ENCODE measurements around the gene CYP4F22.

CYP4F22 gene

GRCh38 chr19:15577184-15577771, 69.0 kb downstream of the CYP4F22 start:
- H3F3A ChIP-seq (ENCODE audit: insufficient read depth, low read length): no peaks in the 10 kb centered on the region
- TF ChIP-seq CTCF (IDR thresholded peaks at IDR 0.05; ENCODE audit: low read length) (no peak), EZH2 (IDR thresholded peaks at IDR 0.05; ENCODE audit: borderline replicate concordance, low read length) (no peak)

GRCh38 chr19:15583346-15583745, 75.0 kb downstream of the CYP4F22 start:
- Histone ChIP-seq H3K27ac (ENCODE audit: low read depth, low read length, poor library complexity, severe bottlenecking) (no peak overlapping the region), H3K36me3 (ENCODE audit: insufficient read depth, low read length) (no peaks in the 10 kb centered on the region), H3K4me2 (ENCODE audit: low read length) (no peak overlapping the region), H3F3A (ENCODE audit: insufficient read depth, low read length) (no peaks in the 10 kb centered on the region), H2AFZ (ENCODE audit: low read length) (no peak overlapping the region), H3K4me1 (ENCODE audit: insufficient read depth, low read length, severe bottlenecking) (no peaks in the 10 kb centered on the region), H4K20me1 (ENCODE audit: insufficient read depth, low read length) (no peaks in the 10 kb centered on the region), H3K79me2 (ENCODE audit: insufficient read depth, low read length) (no peaks in the 10 kb centered on the region), H3K4me3 (ENCODE audit: low read depth, low read length, poor library complexity, severe bottlenecking) (no peak overlapping the region), H3K9me3 (ENCODE audit: low read length) (no peaks in the 10 kb centered on the region), H3K9me2 (ENCODE audit: low read depth, low read length) (no peaks in the 10 kb centered on the region), H3K9ac (ENCODE audit: low read length) (no peak overlapping the region), H3K27me3 (ENCODE audit: insufficient read depth, low read length) (no peaks in the 10 kb centered on the region)
- TF ChIP-seq CTCF (IDR thresholded peaks at IDR 0.05; ENCODE audit: low read length) (no peak), EZH2 (IDR thresholded peaks at IDR 0.05; ENCODE audit: borderline replicate concordance, low read length) (no peak)

More at GRCh38 chr19:15577184-15577771, 69.0 kb downstream of the CYP4F22 start:
- no peaks in the 10 kb centered on the region for H3K27me3 ChIP-seq (ENCODE audit: insufficient read depth, low read length)
- no peaks in the 10 kb centered on the region for H3K9me2 ChIP-seq (ENCODE audit: low read depth, low read length)
- H3K4me3 ChIP-seq (ENCODE audit: low read depth, low read length, poor library complexity, severe bottlenecking): no peak overlapping the region
- no peaks in the 10 kb centered on the region for H3K36me3 ChIP-seq (ENCODE audit: insufficient read depth, low read length)
- no peaks in the 10 kb centered on the region for H4K20me1 ChIP-seq (ENCODE audit: insufficient read depth, low read length)
- H3K9me3 ChIP-seq (ENCODE audit: low read length): no peaks in the 10 kb centered on the region
- H3K79me2 ChIP-seq (ENCODE audit: insufficient read depth, low read length): no peaks in the 10 kb centered on the region
- H3K4me2 ChIP-seq (ENCODE audit: low read length): no peak overlapping the region
- no peak overlapping the region for H3K9ac ChIP-seq (ENCODE audit: low read length)
- no peaks in the 10 kb centered on the region for H3K4me1 ChIP-seq (ENCODE audit: insufficient read depth, low read length, severe bottlenecking)
- H3K27ac ChIP-seq (ENCODE audit: low read depth, low read length, poor library complexity, severe bottlenecking): no peak overlapping the region
- H2AFZ ChIP-seq (ENCODE audit: low read length): no peak overlapping the region

GRCh38 chr19:15584095-15584494, 75.8 kb downstream of the CYP4F22 start:
- Histone ChIP-seq H3K4me3 (ENCODE audit: low read depth, low read length, poor library complexity, severe bottlenecking) (no peak overlapping the region), H3K4me2 (ENCODE audit: low read length) (no peak overlapping the region), H3K9me2 (ENCODE audit: low read depth, low read length) (no peaks in the 10 kb centered on the region), H3K36me3 (ENCODE audit: insufficient read depth, low read length) (no peaks in the 10 kb centered on the region), H3K9ac (ENCODE audit: low read length) (no peak overlapping the region), H3K9me3 (ENCODE audit: low read length) (no peaks in the 10 kb centered on the region), H2AFZ (ENCODE audit: low read length) (no peak overlapping the region), H3K4me1 (ENCODE audit: insufficient read depth, low read length, severe bottlenecking) (no peaks in the 10 kb centered on the region), H3K27ac (ENCODE audit: low read depth, low read length, poor library complexity, severe bottlenecking) (no peak overlapping the region), H3K79me2 (ENCODE audit: insufficient read depth, low read length) (no peaks in the 10 kb centered on the region), H3F3A (ENCODE audit: insufficient read depth, low read length) (no peaks in the 10 kb centered on the region), H4K20me1 (ENCODE audit: insufficient read depth, low read length) (no peaks in the 10 kb centered on the region), H3K27me3 (ENCODE audit: insufficient read depth, low read length) (no peaks in the 10 kb centered on the region)
- TF ChIP-seq CTCF (IDR thresholded peaks at IDR 0.05; ENCODE audit: low read length): no peak
- TF ChIP-seq EZH2 (IDR thresholded peaks at IDR 0.05; ENCODE audit: borderline replicate concordance, low read length): no peak
